Astrocyte of the cerebellum (primary cell): ENCODE measurements around the gene LRRC47.
"Not testable (repeated sequence)": the region's sequence is repeated elsewhere in the genome, so short reads cannot be mapped to it uniquely, and the experiment has no call there.

Experiments
- DNase-seq: peaks from one replicate; pipeline ENCODE4 v3.0.0-alpha.2; 2011; ENCODE audit warnings: low read depth
- H3K4me3 ChIP-seq: 2 replicates; pipeline ENCODE4 v1.5.1; 2011; ENCODE audit warnings: mild to moderate bottlenecking, low read depth, low read length, moderate library complexity
- in situ Hi-C: cut with HindIII; loops from 2 replicates; pipeline ENCODE4 v1.10.0; 2017; ENCODE audit warnings: low sequenced_read_pairs
- TF ChIP-seq, protein P1 (sequence below): IDR thresholded peaks from 2 replicates; pipeline ENCODE4 v1.5.1; 2012; ENCODE audit warnings: low read length, low read depth, moderate library complexity, mild to moderate bottlenecking; ENCODE audit errors: missing control alignments

LRRC47 gene

GRCh38 chr1:3817821-3818597 lies 21.7 kb upstream of the LRRC47 start:
- H3K4me3 ChIP-seq, result no peak overlapping the region
- TF ChIP-seq, protein P1, sequence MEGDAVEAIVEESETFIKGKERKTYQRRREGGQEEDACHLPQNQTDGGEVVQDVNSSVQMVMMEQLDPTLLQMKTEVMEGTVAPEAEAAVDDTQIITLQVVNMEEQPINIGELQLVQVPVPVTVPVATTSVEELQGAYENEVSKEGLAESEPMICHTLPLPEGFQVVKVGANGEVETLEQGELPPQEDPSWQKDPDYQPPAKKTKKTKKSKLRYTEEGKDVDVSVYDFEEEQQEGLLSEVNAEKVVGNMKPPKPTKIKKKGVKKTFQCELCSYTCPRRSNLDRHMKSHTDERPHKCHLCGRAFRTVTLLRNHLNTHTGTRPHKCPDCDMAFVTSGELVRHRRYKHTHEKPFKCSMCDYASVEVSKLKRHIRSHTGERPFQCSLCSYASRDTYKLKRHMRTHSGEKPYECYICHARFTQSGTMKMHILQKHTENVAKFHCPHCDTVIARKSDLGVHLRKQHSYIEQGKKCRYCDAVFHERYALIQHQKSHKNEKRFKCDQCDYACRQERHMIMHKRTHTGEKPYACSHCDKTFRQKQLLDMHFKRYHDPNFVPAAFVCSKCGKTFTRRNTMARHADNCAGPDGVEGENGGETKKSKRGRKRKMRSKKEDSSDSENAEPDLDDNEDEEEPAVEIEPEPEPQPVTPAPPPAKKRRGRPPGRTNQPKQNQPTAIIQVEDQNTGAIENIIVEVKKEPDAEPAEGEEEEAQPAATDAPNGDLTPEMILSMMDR, result no peak
- DNase-seq, result no peak
- in situ Hi-C loops, result no loop called here

GRCh38 chr1:3817138-3817740 lies 20.9 kb upstream of the LRRC47 start:
- in situ Hi-C loops, result no loop called here
- no peak overlapping the region for H3K4me3 ChIP-seq
- TF ChIP-seq, protein P1, result no peak
- no peak for DNase-seq

DNA sequence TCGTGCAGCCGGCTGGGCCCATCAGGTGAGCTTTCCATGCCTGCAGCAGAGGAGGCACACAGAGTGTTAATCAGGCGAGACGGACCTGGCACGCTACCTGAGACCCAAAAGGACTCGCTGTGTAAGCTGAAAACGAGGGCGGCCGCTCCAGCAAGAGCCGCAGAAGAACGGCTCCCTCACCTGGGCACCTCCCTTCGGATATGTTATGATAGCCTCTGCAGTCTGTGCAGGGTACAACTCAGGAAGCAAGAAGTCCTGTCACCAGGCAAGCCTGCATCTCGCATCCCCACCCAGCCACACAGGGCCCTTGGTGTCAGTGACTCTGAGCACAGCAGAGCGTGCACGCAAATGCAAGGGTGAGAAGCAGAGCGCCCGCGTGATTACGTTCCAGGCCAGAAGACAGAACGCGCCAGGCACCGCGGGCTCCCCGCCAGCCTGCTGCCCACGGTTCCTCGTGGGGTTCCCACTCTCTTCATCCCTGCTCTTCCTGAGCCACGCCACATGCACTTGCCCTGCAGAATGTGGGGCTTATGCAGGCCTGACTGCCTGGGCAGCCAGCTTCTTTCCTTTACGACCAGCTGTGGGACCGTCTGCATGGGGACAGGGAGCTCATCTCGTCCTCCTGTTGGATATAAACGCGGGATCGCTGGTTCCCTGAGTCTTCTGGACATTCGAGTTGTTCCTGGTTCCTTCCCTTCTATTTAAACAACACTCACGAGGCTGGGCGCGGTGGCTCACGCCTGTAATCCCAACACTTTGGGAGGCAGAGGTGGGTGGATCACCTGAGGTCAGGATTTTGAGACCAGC lies 20.2 kb upstream of the LRRC47 start:
- TF ChIP-seq, protein P1, result no peak
- in situ Hi-C loops, result no loop called here
- no peak overlapping the region for H3K4me3 ChIP-seq
- no peak for DNase-seq

DNA sequence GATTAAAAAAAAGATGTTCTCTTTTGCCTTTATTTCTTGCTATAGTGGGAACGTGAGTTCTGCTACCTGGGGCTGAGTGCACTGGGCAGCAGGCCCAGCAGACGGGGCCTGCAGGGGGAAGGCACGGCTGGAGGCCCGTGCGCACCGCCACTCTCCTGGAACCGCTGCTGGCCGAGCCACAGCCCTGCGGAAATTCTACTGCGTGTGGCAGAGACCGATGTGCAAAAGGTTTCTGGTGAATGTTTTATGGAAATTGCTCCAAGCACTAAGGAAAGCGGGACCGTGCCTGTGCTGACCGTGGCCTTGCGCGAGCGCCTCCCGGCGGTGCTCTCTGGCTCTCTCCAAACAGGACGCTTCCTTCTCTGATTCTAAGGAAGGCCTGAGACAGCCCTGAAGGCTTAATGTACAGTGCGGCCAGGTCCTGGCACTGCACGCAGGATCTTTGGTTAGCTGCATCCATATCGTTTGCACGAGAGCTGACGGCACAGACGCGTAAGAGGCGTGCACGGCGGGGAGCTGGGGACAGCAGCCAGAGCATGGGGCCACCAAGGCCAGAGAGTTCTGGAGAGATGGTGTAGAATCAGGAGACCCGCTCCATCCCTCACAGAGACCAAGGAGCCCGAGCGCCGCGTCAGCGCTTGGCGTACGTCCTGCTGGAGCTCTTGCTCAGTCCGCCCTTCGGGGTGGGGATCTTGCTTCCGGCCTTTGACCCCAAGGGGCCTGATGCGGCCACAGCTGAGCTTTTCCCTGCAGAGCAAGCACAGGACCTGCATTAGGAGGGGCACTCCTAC lies 18.7 kb upstream of the LRRC47 start:
- in situ Hi-C loops, result no loop called here
- TF ChIP-seq, protein P1, result no peak
- no peak for DNase-seq
- H3K4me3 ChIP-seq, result no peak overlapping the region

DNA sequence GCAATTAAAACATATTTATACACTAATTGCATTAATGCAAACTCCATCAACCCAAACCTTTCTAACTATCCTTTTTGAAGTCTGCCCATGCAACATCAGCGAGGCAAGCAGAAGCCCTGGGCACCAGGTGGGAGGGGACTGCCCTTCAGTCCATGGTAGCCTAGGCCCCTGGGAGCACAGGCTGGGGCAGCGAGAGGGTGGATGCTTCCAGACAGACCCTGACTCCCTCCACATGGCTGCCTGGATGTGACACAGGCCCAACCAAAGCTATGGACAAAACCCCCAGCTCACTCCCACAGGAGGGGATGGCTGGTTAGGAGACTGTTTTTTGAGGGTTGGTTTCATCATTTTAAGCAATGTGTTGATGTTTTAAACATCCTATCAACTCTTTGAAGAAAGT lies 17.8 kb upstream of the LRRC47 start:
- H3K4me3 ChIP-seq, result no peak overlapping the region
- DNase-seq, result no peak
- in situ Hi-C loops, result no loop called here
- TF ChIP-seq, protein P1, result no peak

DNA sequence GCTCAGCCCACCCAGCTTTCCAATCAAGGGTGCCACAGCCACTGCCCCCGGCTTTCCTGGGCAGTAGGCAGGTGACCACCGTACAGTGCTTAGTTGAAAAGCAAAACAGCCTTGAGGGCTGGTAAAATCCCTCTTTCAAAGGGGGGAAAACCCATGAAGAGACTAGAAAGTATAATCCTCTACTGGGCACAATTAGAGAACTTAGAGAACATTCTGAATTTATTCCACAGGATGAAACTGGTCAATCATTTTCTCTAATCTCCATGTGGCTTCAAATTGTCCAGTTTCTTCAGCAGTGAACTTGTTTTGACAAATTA lies 15.3 kb upstream of the LRRC47 start:
- TF ChIP-seq, protein P1, result no peak
- no peak overlapping the region for H3K4me3 ChIP-seq
- DNase-seq, result no peak
- in situ Hi-C loops, result no loop called here

DNA sequence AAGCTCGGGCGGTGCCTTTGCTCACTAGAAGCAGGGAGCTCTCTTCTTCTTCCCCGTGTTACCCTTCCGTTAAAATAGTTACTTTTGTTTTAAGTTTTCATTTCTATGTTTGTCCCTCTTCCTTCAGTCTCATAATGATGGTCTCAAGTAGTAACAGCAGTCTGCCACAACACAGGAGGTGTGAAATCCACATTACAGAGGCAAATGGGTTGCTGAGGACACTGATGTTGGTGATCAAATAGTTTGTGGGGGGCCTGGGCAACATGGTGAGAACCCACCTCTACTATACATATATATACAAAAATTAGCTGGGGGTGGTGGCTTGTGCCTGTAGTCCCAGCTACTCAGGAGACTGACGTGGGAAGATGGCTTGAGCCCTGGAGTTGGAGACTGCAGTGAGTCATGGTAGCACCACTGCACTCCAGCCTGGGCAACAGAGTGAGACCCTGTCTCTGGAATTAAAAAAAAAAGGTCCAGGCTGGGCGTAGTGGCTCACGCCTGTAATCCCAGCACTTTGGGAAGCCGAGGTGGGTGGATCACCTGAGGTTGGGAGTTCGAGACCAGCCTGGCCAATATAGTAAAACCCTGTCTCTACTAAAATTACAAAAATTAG lies 14.0 kb upstream of the LRRC47 start:
- H3K4me3 ChIP-seq, in situ Hi-C loops, DNase-seq: not testable (repeated sequence)
